Measurements from ENCODE around the gene AUTS2.

DNA sequence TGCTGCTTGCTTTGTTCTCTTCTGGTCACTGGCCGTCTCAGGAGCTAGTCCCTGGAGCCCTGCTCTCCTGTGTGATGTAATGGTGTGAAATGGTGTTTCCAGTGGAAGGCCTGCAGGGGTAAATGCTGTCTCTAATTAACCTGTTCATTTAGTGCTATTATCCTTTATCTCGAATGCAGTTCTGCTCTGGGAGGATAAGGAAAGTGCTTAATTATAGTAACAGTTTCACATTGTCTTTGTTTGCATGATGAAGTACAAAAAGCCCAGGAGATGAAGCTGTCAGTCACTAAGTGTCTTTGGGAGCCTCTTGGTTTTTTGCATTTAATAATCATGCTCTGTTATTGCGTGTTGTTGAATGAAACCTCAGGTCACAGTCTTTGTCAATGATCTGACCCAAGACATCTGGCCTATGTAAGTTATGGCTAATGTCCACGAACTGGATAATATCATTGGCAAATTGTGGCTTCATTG, 778.3 kb downstream of the AUTS2 start:
- TF ChIP-seq, protein P1, sequence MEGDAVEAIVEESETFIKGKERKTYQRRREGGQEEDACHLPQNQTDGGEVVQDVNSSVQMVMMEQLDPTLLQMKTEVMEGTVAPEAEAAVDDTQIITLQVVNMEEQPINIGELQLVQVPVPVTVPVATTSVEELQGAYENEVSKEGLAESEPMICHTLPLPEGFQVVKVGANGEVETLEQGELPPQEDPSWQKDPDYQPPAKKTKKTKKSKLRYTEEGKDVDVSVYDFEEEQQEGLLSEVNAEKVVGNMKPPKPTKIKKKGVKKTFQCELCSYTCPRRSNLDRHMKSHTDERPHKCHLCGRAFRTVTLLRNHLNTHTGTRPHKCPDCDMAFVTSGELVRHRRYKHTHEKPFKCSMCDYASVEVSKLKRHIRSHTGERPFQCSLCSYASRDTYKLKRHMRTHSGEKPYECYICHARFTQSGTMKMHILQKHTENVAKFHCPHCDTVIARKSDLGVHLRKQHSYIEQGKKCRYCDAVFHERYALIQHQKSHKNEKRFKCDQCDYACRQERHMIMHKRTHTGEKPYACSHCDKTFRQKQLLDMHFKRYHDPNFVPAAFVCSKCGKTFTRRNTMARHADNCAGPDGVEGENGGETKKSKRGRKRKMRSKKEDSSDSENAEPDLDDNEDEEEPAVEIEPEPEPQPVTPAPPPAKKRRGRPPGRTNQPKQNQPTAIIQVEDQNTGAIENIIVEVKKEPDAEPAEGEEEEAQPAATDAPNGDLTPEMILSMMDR (IDR thresholded peaks at IDR 0.05) = no peak
- no peak for TF ChIP-seq POLR2AphosphoS5 (IDR thresholded peaks at IDR 0.05)

Data from breast epithelium (tissue), 3 donors.